ENCODE data around the gene CABLES1.

Gene CABLES1

GRCh38 chr18:23102493-23103261, 32.6 kb upstream of the CABLES1 start:
- DNase-seq: no peak
- H3K4me3 ChIP-seq (ENCODE audit: low read depth, low read length): no peak overlapping the region
- no peaks in the 10 kb centered on the region for H3K36me3 ChIP-seq
- H3K27ac ChIP-seq: no peak overlapping the region
- TF ChIP-seq CTCF (IDR thresholded peaks at IDR 0.05; ENCODE audit: low read depth, low read length): no peak
- H3K27me3 ChIP-seq (ENCODE audit: insufficient read depth, low read depth, severe bottlenecking): no peaks in the 10 kb centered on the region
- no peaks in the 10 kb centered on the region for H3K9me3 ChIP-seq (ENCODE audit: severe bottlenecking)

- H3K27me3 ChIP-seq (ENCODE audit: insufficient read depth, low read depth, severe bottlenecking): no peaks in the 10 kb centered on the region
- no peaks in the 10 kb centered on the region for H3K36me3 ChIP-seq
- H3K27ac ChIP-seq: no peak overlapping the region
- no peaks in the 10 kb centered on the region for H3K9me3 ChIP-seq (ENCODE audit: severe bottlenecking)
- TF ChIP-seq CTCF (IDR thresholded peaks at IDR 0.05; ENCODE audit: low read depth, low read length): no peak
- no peak overlapping the region for H3K4me3 ChIP-seq (ENCODE audit: low read depth, low read length)
- DNase-seq: no peak
Measured at GRCh38 chr18:23103449-23103848, 31.8 kb upstream of the CABLES1 start.

GRCh38 chr18:23105030-23105429, 30.3 kb upstream of the CABLES1 start:
- no peak for TF ChIP-seq CTCF (IDR thresholded peaks at IDR 0.05; ENCODE audit: low read depth, low read length)
- H3K9me3 ChIP-seq (ENCODE audit: severe bottlenecking): no peaks in the 10 kb centered on the region
- H3K27ac ChIP-seq: no peak overlapping the region
- no peaks in the 10 kb centered on the region for H3K36me3 ChIP-seq
- DNase-seq: no peak
- H3K4me3 ChIP-seq (ENCODE audit: low read depth, low read length): no peak overlapping the region
- no peaks in the 10 kb centered on the region for H3K27me3 ChIP-seq (ENCODE audit: insufficient read depth, low read depth, severe bottlenecking)

GRCh38 chr18:23105581-23106219, 29.6 kb upstream of the CABLES1 start:
- no peak overlapping the region for H3K4me3 ChIP-seq (ENCODE audit: low read depth, low read length)
- no peak for DNase-seq
- H3K27me3 ChIP-seq (ENCODE audit: insufficient read depth, low read depth, severe bottlenecking): no peaks in the 10 kb centered on the region
- H3K9me3 ChIP-seq (ENCODE audit: severe bottlenecking): no peaks in the 10 kb centered on the region
- TF ChIP-seq CTCF (IDR thresholded peaks at IDR 0.05; ENCODE audit: low read depth, low read length): no peak
- H3K36me3 ChIP-seq: no peaks in the 10 kb centered on the region
- no peak overlapping the region for H3K27ac ChIP-seq

GRCh38 chr18:23106575-23106974, 28.7 kb upstream of the CABLES1 start:
- Histone ChIP-seq H3K36me3 (no peaks in the 10 kb centered on the region), H3K27me3 (ENCODE audit: insufficient read depth, low read depth, severe bottlenecking) (no peaks in the 10 kb centered on the region), H3K27ac (no peak overlapping the region), H3K4me3 (ENCODE audit: low read depth, low read length) (no peak overlapping the region), H3K9me3 (ENCODE audit: severe bottlenecking) (no peaks in the 10 kb centered on the region)
- DNase-seq: no peak
- no peak for TF ChIP-seq CTCF (IDR thresholded peaks at IDR 0.05; ENCODE audit: low read depth, low read length)

Data from WERI-Rb-1 (cell line).